SK-N-DZ (cell line): ENCODE measurements around the gene KRT75.

ENCODE experiments used
- DNase-seq: peaks from one replicate; pipeline ENCODE4 v3.0.0-alpha.2; 2015; ENCODE audit warnings: low spot score

The KRT75 gene

DNA sequence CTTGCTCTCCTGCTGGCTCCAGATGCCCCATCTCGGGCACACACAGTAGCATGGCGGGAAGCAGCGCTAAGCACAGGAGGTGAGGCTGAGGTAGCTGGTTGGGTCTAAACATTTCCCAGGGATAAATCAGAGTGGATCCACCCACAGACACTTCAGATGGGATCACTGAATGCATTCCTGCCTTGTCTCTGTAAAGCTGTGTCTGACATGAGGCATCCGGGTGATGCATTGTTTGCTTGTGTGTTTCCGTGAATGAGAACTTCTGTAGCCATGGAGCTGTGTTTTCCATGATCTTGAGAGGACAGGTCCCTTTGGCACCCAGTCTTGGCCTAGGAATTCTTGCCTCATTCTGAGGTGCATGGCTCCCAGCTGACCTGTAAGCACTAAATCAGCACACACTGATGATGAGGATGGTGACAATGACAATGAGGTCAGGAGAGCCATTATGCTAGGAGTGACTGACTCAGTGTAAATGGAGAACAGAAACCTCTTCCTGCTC, 6.7 kb upstream of the KRT75 start:
- DNase-seq, result no peak

DNA sequence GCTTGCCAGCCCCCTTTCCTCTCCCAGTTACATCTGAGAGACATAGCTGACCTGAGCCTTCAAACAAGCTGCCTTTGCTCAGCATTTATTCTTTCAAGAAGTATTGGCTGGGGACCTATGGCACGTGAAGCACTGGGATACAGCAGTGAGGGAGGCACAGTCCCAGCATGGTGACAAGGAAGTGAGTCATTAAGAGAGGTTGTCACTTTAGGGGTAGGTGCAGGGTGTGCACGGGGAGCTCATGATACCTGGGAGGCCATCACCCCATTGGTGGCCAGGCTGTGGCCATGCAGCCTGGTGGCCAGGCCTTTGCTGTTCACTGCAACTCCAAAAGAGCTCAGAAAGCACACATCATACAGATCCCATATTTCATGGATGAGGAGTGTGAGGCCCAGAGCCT, 5.7 kb upstream of the KRT75 start:
- no peak for DNase-seq

DNA sequence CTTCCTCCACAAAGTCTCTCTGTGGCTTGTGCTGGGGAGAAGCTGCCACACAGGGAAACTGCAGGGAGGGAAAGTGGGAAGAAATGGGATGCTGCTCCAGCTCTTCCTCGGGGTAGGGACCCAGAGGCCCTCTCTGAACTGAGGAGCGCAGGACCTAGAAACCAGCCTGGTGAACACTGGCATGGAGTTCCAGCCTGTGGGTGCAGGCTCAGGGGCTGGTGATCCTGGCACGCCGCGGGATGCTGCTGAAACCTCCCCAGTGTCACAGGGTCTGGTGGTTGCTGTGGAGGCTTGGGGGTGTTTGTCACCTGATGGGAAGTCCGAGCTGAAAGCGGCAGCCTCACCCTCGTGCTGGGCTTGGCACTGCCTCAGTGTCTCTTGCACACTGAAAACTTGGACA, 5.2 kb upstream of the KRT75 start:
- DNase-seq, result no peak

DNA sequence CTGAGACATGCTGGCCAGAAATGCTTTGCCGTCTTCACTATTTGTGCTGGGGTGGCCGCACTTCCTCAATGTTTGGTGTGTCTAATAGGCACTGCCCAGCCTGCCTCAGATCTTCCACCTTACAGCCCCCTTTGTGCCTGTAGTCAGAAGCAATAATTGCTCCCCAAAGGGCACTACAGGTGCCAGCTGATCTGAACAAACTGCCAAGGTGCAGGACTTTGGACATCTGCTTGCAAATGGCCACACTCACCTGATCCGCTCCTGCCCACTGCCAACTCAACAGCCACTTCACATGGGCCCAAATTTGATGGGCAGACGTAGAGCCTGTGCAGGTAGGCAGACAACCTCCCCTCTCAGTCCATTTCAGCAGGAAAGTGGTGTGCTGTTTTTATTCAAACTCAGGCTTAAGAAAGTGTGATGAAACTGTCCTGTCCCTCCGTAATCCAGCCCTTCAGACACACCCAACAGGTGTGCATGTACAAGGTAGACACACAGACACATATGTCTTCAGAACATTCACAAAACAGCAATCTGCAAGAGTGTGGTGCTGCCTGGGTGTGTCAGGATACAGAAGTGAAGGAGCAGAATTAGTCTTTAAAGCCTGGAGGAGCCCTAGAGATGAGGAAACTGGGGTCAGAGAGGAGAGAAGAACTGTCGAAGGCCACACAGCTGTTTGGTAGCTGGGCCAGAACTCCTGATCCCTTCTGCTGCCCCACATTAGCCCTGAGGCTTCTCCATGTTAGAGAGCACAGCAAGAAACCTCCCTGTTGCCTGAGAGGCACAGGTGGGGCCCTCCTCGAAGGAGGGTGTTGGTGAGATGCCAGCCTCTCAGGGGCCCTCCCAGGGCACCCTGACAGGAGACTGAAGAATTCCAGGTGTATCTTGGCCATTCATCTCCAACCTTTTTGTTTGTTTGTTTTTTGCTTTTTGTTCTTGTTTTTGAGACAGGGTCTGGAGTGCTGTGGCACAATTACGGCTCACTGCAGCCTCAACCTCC, 4.4 kb upstream of the KRT75 start:
- no peak for DNase-seq

DNA sequence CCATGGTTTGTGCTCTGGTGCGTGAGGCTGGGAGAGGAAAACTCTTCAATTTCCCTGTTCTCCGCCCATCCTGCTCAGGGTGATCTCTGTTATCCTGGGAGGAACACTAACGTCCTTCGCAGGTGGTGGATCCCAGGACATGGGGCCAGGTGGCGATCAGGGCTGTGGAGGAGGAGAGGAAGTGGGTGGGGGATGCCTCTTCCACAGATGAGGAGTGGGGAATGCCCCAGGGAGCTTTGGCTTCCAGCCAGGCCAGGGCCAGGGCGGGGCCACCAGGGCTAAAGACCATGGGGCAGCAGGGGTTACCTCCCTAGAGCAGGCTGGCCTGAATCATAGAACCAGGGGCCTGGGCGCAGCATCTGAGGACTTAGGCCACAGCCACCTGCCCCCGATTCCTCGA, 3.3 kb upstream of the KRT75 start:
- no peak for DNase-seq

DNA sequence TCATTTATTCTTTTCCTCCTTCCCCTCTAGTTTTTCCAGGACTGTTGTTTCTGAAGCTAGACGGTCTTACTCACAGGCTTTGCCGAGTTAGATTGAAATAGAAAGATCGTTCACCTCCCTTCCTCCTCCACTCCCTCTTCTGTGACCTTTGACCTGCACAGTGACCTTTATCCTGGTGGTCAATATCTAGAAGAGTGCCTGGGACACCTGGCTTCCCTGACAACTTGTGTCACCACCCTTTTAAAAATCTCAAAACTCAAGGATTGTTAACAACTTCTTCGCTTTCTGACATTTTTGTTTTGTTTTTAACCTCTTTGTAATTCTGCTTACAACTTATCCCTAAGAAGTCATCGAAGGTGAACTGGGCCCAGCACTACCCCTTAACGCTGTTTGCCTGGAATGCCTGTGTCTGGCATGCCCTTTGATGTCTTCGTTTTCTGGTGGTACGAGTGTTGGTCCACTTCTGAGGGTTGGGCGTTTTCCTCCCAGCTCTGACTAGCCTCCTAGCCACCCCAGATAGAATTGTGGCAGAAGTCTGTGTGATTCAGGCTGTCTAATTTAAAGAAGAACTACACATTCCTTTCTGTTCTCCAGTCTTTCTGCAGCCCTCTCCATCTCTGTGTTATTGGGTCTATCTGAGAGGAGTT, 2.8 kb upstream of the KRT75 start:
- DNase-seq, result no peak

DNA sequence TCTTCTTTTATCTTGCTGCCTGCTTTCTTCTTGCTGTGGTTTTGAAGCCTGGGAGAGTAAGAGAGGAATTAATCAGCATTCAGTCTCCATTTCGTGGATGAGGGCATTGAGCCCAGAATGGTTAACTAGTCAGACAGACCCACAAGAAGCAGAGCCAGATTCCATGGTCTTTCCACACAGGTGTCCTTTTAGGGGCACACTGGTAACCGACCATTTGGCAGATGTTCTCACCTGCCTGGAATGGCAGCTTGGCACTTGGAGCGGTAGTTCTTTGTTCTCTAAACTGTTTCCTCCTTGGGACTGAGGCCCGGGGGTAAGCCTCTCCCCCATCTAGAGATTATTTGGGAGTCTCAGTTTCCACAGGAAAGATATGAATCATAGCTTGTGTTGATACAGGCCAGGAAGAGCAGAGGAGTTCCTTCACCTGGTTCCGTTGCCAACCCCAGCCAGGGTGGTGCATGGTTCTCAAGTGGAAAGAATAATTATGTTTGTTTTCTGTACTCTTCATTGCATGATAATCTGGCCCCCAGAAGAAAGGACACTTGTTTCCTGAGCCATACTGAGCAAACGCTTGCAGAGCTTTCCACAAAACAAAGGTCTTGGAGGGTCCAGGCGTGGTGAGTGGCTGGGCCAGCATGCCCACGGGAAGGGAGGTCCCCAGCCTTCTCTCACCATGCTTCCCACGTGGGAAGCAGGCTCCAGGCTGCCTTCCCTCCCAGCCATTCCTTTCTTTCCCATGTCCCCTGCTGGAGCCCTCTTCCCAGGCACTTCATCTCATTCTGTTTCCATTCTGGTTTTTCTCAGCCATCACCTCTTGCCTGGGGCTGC, 2.0 kb upstream of the KRT75 start:
- no peak for DNase-seq

DNA sequence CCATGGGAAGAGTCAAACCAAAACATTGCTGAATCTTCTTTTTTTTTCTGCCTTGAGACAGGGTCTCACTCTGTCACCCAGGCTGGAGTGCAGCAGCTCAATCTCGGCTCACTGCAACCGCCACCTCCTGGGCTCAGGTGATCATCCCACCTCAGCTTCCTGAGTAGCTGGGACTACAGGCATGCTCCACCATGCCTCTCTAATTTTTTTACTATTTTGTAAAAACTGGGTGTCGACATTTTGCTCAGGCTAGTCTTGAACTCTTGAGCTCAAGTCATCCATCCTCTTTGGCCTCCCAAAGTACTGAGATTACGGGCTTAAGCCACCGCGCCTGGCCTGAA, 1.5 kb upstream of the KRT75 start:
- no peak for DNase-seq

DNA sequence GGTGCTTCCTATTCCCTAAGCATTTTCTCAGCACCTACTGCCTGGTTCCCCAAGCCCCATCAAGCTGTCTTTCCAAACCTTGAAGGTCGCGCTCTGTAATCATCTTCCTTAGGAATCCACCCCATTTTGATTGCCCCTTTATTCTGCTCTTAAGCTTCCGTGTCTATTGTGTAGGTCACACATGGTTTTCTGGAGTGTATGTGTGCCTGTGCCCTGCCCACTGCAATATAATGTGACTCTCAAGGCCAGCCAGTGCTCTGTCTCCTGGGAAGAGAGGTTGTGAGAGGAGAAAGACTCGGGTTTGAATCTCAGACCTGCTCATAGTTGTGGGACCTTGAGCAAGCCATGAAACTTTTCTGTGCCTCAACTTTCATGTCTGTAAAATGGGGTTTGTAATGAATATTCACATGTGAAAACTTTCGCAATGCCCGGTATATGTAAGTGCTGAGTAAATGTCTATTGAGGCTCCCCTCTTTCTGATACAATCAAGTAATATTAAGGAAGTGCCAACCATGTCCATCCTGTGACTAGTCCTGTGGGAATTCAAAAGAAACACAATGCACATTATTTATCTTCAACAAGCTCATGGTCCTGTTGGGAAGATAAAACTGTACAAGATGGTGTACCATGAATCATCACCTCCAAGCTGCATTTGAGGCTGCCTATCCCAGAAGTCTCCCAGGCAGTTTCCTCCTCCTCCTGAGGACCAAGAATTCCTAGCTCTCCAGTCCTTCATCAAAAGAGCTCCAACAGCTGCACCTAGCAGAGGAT, 774 bp upstream of the KRT75 start:
- no peak for DNase-seq

DNA sequence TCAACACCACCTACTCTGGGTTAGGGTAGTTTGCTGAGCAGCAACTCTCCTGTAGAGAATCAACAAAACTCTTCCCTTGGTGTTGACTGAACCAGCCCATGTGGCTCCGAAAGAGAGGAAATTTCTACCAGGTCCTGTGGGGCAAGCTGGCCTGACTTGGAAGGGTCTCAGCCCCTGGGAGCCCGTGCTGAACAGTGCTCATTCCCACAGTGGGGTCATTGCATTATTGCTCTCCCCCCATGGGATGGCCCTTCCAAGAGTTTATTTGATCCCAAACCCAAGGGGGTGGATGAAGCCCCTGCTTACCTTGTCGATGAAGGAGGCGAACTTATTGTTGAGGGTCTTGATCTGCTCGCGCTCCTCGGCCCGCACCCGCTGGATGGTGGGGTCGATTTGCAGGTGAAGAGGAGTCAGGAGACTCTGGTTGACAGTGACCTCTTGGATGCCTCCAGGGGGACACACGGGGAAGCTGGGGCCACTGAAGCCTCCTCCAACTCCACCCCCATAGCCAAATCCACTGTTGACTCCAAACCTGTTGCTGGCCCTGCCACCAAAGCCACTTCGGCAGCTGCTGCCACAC, 580 bp downstream of the KRT75 start:
- DNase-seq, result no peak

DNA sequence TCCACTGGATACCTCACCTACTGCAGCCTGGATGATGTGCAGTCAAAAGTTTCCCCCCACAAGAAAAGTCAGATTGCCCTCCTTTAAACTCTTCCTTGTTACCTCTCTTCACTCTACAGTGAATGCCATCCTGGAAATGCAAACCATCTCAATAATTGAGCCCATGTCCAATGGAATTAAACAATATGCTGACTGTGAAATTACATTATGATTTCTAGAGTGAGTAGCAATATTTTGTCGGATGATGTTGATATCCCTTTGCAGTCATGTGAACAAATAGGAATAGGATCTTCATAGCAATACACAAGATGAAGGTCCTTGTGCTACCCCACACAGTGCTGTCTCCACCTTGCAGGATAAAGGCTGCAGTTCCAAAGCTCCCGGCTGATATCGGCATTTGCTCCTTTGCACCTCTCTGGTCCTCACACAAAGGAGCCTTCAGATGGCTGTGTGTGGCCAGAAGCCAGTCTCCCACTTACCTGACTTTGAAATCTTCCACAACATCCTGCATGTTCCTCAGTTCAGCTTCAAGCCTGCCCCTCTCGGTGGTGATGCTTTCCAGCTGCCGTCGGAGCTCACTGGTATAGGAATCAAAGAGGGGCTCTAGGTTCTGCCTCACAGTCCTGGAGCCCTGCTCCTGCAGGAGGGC, 1.5 kb downstream of the KRT75 start:
- DNase-seq, result no peak

DNA sequence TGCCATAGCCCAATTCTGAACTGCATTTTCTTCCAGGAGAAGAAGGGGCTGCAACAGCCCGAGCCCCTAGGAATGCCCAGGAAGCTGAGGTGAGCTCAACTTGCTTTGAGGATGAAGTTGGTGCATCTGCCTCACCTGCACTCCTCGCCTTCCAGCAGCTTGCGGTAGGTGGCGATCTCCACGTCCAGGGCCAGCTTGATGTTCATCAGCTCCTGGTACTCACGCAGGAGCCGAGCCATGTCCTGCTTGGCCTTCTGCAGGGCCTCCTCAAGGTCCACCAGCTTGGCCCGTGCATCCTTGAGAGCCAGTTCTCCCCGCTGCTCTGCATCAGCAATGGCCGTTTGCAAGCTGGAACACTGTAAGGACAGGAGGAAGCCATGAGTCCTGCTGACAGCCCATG, 6.0 kb downstream of the KRT75 start:
- DNase-seq, result no peak

DNA sequence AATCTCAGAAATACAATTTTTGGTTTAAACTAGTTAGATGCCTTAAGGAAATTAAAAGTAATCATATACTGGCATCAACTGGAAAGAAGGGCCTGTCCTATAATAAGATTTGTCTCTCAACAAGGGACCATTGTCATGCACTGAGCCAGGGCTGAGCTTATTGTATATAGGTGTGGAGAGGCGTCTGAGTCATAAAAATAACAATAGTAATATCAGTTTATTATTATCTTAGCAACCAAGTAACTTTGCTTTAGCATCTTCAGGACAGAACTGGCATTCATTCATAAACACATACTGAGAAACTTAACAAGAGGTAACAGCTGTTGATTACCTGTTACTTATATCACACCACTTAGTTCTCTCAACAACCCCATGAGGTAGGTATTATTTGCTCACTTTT, 7.1 kb downstream of the KRT75 start:
- DNase-seq, result no peak

DNA sequence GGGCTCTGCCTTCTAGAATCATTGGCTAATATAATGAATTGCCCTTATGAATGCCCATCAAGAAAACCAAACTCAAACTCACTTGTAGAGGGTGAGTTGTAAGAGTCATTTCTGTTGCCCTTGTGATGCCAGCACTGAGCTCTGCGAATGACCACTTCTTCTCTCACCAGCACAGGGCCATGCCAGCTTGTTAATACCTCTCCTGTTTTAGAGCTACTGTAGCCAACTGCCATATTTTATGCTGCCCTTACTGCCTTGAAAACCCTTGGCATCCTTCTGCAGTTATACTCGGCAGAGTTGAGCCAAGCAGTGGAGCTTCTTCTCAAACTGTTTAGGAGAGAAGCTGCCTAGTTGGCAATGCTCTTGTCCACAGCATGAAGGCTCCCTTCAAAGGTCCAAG, 8.1 kb downstream of the KRT75 start:
- no peak for DNase-seq

DNA sequence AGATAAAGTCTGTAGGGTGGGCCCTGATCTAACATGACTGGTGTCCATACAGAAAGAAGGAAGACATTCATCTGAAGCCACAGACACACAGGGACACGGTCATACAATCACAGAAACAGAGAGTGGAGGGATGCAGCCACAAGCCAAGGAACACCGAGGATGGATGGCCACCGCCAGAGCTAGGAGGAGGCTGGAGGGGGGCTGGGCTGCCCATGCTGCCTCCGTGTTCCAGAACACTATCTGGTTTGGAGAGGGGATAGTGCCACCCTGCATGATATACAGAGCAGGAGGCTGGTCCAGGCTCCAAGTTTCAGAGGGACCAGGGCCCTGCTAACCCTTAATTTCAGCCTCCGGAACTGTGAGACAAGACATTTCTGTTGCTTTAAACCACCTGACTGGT, 8.7 kb downstream of the KRT75 start:
- DNase-seq, result no peak

DNA sequence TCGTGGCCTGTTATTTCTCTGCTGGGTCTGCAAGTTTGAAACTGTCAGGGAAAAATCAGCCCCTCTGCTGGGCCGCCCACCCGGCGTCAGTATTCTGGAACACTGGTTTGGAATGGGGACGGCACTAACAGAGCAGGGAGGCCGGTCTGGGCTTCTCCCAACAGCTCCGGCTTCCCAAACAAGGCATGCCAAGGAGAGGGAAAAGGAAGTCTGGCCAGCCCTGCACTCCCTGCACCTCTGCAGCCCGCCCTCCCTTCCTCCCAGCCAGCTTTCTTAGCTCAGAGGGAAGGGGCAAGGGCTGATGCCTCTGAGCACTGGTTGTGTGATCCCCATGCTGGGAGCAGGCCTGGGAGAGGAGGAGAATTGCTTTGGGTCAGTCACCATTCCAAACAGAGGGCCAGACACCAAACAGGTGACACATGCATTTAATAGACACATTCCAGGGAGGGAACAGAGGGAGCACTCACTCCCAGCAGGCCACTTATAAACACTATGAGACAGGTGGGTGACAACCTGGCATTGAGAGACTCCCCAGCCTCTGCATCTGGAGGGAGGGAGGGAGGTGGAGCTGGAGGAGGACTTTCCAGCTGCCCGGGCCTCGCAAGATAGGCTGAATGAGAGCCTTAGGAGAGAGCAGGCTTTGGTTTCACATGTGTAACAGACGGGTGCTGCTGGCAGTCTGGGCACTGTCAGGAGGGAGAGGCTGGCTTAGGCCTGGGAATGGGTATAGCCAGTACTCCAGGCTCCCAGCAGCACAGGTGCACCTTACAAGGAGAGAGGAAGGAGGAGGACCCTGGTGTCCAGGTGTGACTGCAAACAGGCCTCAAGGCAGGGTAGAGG, 10.3 kb downstream of the KRT75 start:
- DNase-seq, result no peak

DNA sequence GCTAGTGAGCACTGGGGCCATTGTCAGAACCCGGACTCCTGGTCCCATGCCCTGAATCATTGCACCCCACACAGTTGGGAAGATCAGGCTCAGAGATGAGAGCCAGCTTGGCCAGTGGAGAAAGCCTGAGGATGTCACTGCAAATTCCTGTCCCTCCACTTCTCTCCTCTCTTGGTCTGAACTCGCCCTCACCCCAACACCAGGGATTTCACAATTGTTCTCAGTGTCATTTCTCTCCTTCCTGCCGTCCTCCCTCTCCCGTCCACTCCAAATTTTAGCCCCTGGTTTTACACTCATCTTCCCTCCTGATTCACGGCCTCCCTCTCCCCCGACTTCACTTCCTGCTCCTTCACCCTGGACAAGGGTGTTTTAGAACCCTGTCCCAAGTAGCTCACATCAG, 11.1 kb downstream of the KRT75 start:
- no peak for DNase-seq

DNA sequence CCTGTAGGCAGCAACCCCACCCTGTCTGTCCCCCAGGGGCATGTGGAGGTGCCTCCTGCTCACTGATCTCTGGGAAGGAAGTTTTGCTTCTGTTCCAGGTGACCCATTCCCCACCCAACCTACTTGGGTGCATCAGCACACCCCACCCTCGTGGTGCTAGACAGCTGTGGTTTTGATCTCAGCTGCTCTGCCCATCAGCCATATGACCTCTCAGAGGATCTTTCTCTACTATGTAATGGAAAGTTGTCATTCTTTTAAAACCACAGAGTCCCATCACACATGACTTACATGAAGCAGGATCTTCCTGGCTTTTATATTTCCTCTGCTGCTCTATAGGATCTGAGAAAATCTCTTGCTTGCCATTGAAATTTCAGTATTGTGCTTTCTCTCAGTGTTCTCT, 14.5 kb downstream of the KRT75 start:
- no peak for DNase-seq

DNA sequence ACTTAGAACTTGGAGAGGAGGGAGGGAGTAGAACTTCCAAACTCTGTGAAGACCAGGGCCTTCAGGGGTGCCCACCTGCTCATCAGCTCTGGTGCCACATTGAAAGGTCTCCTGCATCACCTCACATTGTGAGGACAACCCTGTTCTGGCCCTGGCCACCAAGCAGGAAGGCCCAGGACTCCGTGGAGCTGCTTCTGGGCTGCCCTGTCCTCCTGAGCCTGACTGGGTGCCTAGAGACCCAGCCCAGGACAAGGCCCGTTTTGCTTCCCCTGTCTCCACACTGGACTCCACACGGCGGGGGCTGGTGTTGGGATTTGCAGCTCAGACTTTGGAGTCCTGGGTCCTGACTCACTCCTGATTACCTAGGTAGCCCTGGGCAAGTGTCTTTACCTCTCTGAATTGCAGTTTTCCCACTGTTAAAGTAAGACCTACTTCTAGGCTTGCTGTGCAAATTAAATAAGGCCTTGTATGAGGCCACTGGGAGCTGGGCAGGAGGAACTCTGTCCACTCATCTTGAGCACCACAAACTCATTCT, 15.5 kb downstream of the KRT75 start:
- no peak for DNase-seq
